SU-DHL-6 (cell line): ENCODE results near the gene ASB18.

Experiments
- H2AFZ ChIP-seq: fragments of 200-600 bp; sonication (generic); 2 replicates; pipeline ENCODE4 v1.6.1; 2014; ENCODE audit warnings: low read depth, mild to moderate bottlenecking, moderate library complexity, mixed read lengths, antibody characterized with exemption, low read length; ENCODE audit not compliant: severe bottlenecking
- H3F3A ChIP-seq: fragments of 200-600 bp; shearing (Covaris generic); 2 replicates; pipeline ENCODE4 v1.6.0; 2016; ENCODE audit warnings: antibody characterized with exemption, mild to moderate bottlenecking; ENCODE audit not compliant: insufficient read depth
- H3K27ac ChIP-seq: fragments of 200-600 bp; sonication (generic); 2 replicates; pipeline ENCODE4 v1.5.1; 2016; ENCODE audit warnings: low read depth, mild to moderate bottlenecking, low read length, moderate library complexity, mixed read lengths
- H3K27me3 ChIP-seq: fragments of 200-600 bp; sonication (generic), shearing (Covaris generic); 2 replicates; pipeline ENCODE4 v1.6.0; 2014; ENCODE audit warnings: mild to moderate bottlenecking, low read length
- H3K36me3 ChIP-seq: fragments of 200-600 bp; sonication (generic); 2 replicates; pipeline ENCODE4 v1.6.1; 2014; ENCODE audit warnings: mild to moderate bottlenecking, low read length, mixed read lengths
- H3K4me2 ChIP-seq: fragments of 300-600, 200-600 bp; shearing (Covaris generic), sonication (generic); 2 replicates; pipeline ENCODE4 v1.6.0; 2014; ENCODE audit warnings: low read length, low read depth, mild to moderate bottlenecking; ENCODE audit not compliant: poor library complexity, severe bottlenecking
- H3K4me3 ChIP-seq: fragments of 200-600 bp; sonication (generic); 2 replicates; pipeline ENCODE4 v1.5.1; 2014; ENCODE audit warnings: antibody characterized with exemption, low read length, mild to moderate bottlenecking, mixed read lengths; ENCODE audit not compliant: insufficient read depth, poor library complexity, severe bottlenecking
- H3K79me2 ChIP-seq: fragments of 200-600 bp; sonication (generic); 2 replicates; pipeline ENCODE4 v1.6.1; 2014; ENCODE audit warnings: mild to moderate bottlenecking, low read length, moderate library complexity; ENCODE audit not compliant: insufficient read depth
- H3K9ac ChIP-seq: fragments of 200-600 bp; sonication (generic); 2 replicates; pipeline ENCODE4 v1.7.0; 2014; ENCODE audit warnings: mild to moderate bottlenecking, low read length
- H3K9me2 ChIP-seq: fragments of 200-600 bp; sonication (generic); replicated peaks from 2 replicates; pipeline ENCODE4 v1.6.1; 2014; ENCODE audit warnings: low read length; ENCODE audit not compliant: insufficient read depth
- H3K9me3 ChIP-seq: fragments of 200-600 bp; sonication (generic); 2 replicates; pipeline ENCODE4 v1.6.1; 2014; ENCODE audit warnings: low read length, mixed read lengths; ENCODE audit not compliant: insufficient read depth
- H4K20me1 ChIP-seq: fragments of 200-600 bp; sonication (generic); 2 replicates; pipeline ENCODE4 v1.6.1; 2014; ENCODE audit warnings: low read depth, mild to moderate bottlenecking, antibody characterized with exemption, low read length, moderate library complexity, mixed read lengths
- CTCF ChIP-seq: fragments of 200-600 bp; sonication (generic); IDR thresholded peaks from one replicate; pipeline ENCODE4 v1.5.1; 2017; ENCODE audit warnings: antibody characterized with exemption, mild to moderate bottlenecking, low read length, moderate library complexity; ENCODE audit not compliant: insufficient read depth, poor library complexity, severe bottlenecking
- EZH2phosphoT487 ChIP-seq: fragments of 200-600 bp; sonication (generic), shearing (Covaris generic); conservative IDR thresholded peaks from 2 replicates; pipeline ENCODE4 v1.6.1; 2018; ENCODE audit warnings: mild to moderate bottlenecking, antibody characterized with exemption, low read length, moderate library complexity, mixed read lengths

Gene ASB18

GRCh38 chr2:236173729-236174607, 90.2 kb downstream of the ASB18 start:
- Histone ChIP-seq H3K9me2 (no peaks in the 10 kb centered on the region), H3K79me2 (no peaks in the 10 kb centered on the region), H3K9me3 (no peaks in the 10 kb centered on the region), H3K27me3 (no peaks in the 10 kb centered on the region), H2AFZ (no peak overlapping the region), H3K36me3 (no peaks in the 10 kb centered on the region), H3K4me3 (no peak overlapping the region), H3F3A (no peaks in the 10 kb centered on the region), H3K9ac (no peak overlapping the region), H3K4me2 (no peak overlapping the region), H4K20me1 (no peaks in the 10 kb centered on the region), H3K27ac (no peak overlapping the region)
- no peak for TF ChIP-seq EZH2phosphoT487
- no peak for TF ChIP-seq CTCF

- H3K36me3 ChIP-seq, result no peaks in the 10 kb centered on the region
- no peak overlapping the region for H3K27ac ChIP-seq
- no peaks in the 10 kb centered on the region for H3K9me2 ChIP-seq
- TF ChIP-seq CTCF (no peak), EZH2phosphoT487 (no peak)
- no peaks in the 10 kb centered on the region for H3K27me3 ChIP-seq
- H3K79me2 ChIP-seq, result no peaks in the 10 kb centered on the region
- H2AFZ ChIP-seq, result no peak overlapping the region
- H3K4me3 ChIP-seq, result no peak overlapping the region
- no peaks in the 10 kb centered on the region for H4K20me1 ChIP-seq
- no peak overlapping the region for H3K4me2 ChIP-seq
- H3K9ac ChIP-seq, result no peak overlapping the region
- no peaks in the 10 kb centered on the region for H3K9me3 ChIP-seq
- H3F3A ChIP-seq, result no peaks in the 10 kb centered on the region
Measured at GRCh38 chr2:236173036-236173728, 91.0 kb downstream of the ASB18 start.

- Histone ChIP-seq H3K4me2 (no peak overlapping the region), H3K27ac (no peak overlapping the region), H3K79me2 (no peaks in the 10 kb centered on the region), H3K9ac (no peak overlapping the region), H3F3A (no peaks in the 10 kb centered on the region), H4K20me1 (no peaks in the 10 kb centered on the region), H3K27me3 (no peaks in the 10 kb centered on the region), H3K9me3 (no peaks in the 10 kb centered on the region), H2AFZ (no peak overlapping the region), H3K4me3 (no peak overlapping the region), H3K36me3 (no peaks in the 10 kb centered on the region), H3K9me2 (no peaks in the 10 kb centered on the region)
- TF ChIP-seq EZH2phosphoT487, result no peak
- TF ChIP-seq CTCF, result no peak
Measured at GRCh38 chr2:236172255-236173035, 91.8 kb downstream of the ASB18 start.
